Measurements from ENCODE around the gene SBK2. TPM values are rescaled to one million over a fixed set of nuclear protein-coding genes. Genes with fewer than 3 reads are reported as not detected.
"Not testable (repeated sequence)": the region's sequence is repeated elsewhere in the genome, so short reads cannot be mapped to it uniquely, and the experiment has no call there.

The SBK2 gene
- total RNA-seq, 1 experiment from 2014 or later: not detected

- DNase-seq (ENCODE audit: low spot score): no peak
Measured at GRCh38 chr19:55535965-55536350, 975 bp downstream of the SBK2 start.

- DNase-seq (ENCODE audit: low spot score): no peak
Measured at GRCh38 chr19:55535173-55535964, 1.6 kb downstream of the SBK2 start.

GRCh38 chr19:55534280-55534679, 2.7 kb downstream of the SBK2 start:
- DNase-seq (ENCODE audit: low spot score): not testable (repeated sequence)

- DNase-seq (ENCODE audit: low spot score): no peak
Measured at GRCh38 chr19:55530996-55531395, 5.9 kb downstream of the SBK2 start.

- no peak for DNase-seq (ENCODE audit: low spot score)
Measured at GRCh38 chr19:55529636-55530234, 7.2 kb downstream of the SBK2 start.

- no peak for DNase-seq (ENCODE audit: low spot score)
Measured at GRCh38 chr19:55528030-55528803, 8.7 kb downstream of the SBK2 start.

GRCh38 chr19:55527197-55528029, 9.5 kb downstream of the SBK2 start:
- no peak for DNase-seq (ENCODE audit: low spot score)

GRCh38 chr19:55526216-55527196, 10.4 kb downstream of the SBK2 start:
- peak; percentile 75 for DNase-seq (ENCODE audit: low spot score)

GRCh38 chr19:55525289-55526101, 11.4 kb downstream of the SBK2 start:
- DNase-seq (ENCODE audit: low spot score): no peak

- no peak for DNase-seq (ENCODE audit: low spot score)
Measured at GRCh38 chr19:55520691-55521292, 16.1 kb downstream of the SBK2 start.

GRCh38 chr19:55519451-55520311, 17.3 kb downstream of the SBK2 start:
- DNase-seq (ENCODE audit: low spot score): peak; percentile 27

- DNase-seq (ENCODE audit: low spot score): peak; percentile 98
Measured at GRCh38 chr19:55516878-55517620, 19.9 kb downstream of the SBK2 start.

GRCh38 chr19:55508120-55508519, 28.8 kb downstream of the SBK2 start:
- DNase-seq (ENCODE audit: low spot score): no peak

- DNase-seq (ENCODE audit: low spot score): no peak
Measured at GRCh38 chr19:55504981-55505380, 32.0 kb downstream of the SBK2 start.

- DNase-seq (ENCODE audit: low spot score): no peak
Measured at GRCh38 chr19:55504252-55504603, 32.7 kb downstream of the SBK2 start.

GRCh38 chr19:55503502-55504251, 33.3 kb downstream of the SBK2 start:
- peak; percentile 96 for DNase-seq (ENCODE audit: low spot score)

- DNase-seq (ENCODE audit: low spot score): no peak
Measured at GRCh38 chr19:55503157-55503501, 33.8 kb downstream of the SBK2 start.

Measured in HT-29 (cell line).